ENCODE data around the gene CYP2W1. TPM values are rescaled to one million over a fixed set of nuclear protein-coding genes. Genes with fewer than 3 reads are reported as not detected.
A peak's percentile ranks its signal among the peaks of the same experiment; 100 is the strongest.

The CYP2W1 gene
- total and polyA plus RNA-seq, 10 of the 15 experiments (the other 5 are each of a cell fraction or from before 2014, with no cell fraction given): not detected

DNA sequence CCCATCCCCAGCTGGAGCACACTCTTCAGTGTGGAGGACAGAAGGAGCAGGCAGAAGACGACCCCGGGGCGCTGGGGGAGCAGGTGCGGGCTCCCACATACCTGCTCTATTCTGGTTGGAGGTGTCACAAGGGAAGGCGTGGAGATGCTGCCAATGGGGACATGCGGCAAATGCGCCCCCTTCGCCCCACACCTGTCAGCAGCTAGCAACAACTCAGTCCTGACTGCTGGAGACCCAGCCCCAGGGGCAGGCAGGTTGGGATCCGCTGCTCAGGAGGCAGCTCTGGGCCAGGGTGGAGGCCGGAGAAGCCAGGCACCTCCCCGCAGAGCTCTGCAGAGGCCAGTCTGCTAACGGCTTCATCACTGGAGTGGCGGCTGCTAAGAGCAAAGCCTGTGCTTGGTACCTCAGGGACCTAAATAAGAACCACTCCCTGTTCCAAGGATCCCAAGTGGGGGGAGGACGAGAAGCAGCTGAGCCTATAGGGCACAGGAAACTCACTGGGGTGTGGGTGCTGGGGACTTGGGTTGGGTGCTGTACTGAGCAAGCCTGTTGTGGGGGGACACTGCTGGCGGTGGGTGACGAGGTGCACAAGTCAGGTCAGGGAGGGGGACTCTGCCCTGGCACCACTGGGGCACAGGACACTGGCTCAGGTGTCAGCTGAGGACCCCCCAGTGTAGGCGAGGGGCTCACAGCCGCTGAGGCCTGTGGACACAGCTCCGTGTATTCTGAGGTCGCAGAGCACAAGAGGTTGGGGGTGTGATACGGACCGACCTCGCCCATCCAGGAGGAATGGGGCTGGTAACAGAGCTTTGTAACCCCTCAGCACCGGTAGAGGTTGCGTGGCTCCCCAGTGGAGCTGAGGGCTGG is 42.1 kb downstream of the CYP2W1 start:
- no peaks in the 10 kb centered on the region for H4K20me1 ChIP-seq (ENCODE audit: control insufficient read depth, insufficient read depth)
- CTCF ChIA-PET: interaction anchor here (0.6 to 6.7 kb wide), 11 partner anchors 20 to 152 kb away, joined by 3 to 85 read pairs (median 4); partner anchors contain the start of genes GPER1 and GPR146
- intact Hi-C loops (cut with micrococcal nuclease; ENCODE audit: unreplicated experiment): loop anchor here (1.0 kb wide), 2 partner anchors 32 to 37 kb away; no protein-coding TSS in a partner anchor
- TF ChIP-seq MTA3 (IDR thresholded peaks at IDR 0.05; ENCODE audit: borderline replicate concordance, low read length) (no peak), POLR2AphosphoS5 (IDR thresholded peaks at IDR 0.05; ENCODE audit: low read length) (peak; percentile 42; the same call in 1 of the 2 replicates), HDAC2 (IDR thresholded peaks at IDR 0.05) (no peak), EZH2 (IDR thresholded peaks at IDR 0.05; ENCODE audit: borderline replicate concordance, control insufficient read depth, low read depth, low read length) (no peak), SUPT20H (IDR thresholded peaks at IDR 0.05; ENCODE audit: borderline replicate concordance, control insufficient read depth, low read depth, low read length) (no peak), NFYA (IDR thresholded peaks at IDR 0.05; ENCODE audit: borderline replicate concordance, low read depth, low read length) (no peak), PML (IDR thresholded peaks at IDR 0.05; ENCODE audit: low read length) (no peak), KAT2A (conservative IDR thresholded peaks at IDR 0.05; ENCODE audit: control insufficient read depth, low read depth, low read length) (no peak), YY1 (IDR thresholded peaks at IDR 0.05; ENCODE audit: low read depth, low read length) (no peak), PAX5 (IDR thresholded peaks at IDR 0.05; ENCODE audit: borderline replicate concordance, low read depth, low read length) (0 out of 2 replicates have a peak, but pooled peaks have one; percentile 11)
- TF ChIP-seq, protein P1, sequence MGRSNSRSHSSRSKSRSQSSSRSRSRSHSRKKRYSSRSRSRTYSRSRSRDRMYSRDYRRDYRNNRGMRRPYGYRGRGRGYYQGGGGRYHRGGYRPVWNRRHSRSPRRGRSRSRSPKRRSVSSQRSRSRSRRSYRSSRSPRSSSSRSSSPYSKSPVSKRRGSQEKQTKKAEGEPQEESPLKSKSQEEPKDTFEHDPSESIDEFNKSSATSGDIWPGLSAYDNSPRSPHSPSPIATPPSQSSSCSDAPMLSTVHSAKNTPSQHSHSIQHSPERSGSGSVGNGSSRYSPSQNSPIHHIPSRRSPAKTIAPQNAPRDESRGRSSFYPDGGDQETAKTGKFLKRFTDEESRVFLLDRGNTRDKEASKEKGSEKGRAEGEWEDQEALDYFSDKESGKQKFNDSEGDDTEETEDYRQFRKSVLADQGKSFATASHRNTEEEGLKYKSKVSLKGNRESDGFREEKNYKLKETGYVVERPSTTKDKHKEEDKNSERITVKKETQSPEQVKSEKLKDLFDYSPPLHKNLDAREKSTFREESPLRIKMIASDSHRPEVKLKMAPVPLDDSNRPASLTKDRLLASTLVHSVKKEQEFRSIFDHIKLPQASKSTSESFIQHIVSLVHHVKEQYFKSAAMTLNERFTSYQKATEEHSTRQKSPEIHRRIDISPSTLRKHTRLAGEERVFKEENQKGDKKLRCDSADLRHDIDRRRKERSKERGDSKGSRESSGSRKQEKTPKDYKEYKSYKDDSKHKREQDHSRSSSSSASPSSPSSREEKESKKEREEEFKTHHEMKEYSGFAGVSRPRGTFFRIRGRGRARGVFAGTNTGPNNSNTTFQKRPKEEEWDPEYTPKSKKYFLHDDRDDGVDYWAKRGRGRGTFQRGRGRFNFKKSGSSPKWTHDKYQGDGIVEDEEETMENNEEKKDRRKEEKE (IDR thresholded peaks at IDR 0.05): no peak
- TF ChIP-seq, protein P2, sequence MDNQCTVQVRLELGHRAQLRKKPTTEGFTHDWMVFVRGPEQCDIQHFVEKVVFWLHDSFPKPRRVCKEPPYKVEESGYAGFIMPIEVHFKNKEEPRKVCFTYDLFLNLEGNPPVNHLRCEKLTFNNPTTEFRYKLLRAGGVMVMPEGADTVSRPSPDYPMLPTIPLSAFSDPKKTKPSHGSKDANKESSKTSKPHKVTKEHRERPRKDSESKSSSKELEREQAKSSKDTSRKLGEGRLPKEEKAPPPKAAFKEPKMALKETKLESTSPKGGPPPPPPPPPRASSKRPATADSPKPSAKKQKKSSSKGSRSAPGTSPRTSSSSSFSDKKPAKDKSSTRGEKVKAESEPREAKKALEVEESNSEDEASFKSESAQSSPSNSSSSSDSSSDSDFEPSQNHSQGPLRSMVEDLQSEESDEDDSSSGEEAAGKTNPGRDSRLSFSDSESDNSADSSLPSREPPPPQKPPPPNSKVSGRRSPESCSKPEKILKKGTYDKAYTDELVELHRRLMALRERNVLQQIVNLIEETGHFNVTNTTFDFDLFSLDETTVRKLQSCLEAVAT (IDR thresholded peaks at IDR 0.05): peak; percentile 1; the same call in 1 of the 2 replicates
- TF ChIP-seq, protein P3, sequence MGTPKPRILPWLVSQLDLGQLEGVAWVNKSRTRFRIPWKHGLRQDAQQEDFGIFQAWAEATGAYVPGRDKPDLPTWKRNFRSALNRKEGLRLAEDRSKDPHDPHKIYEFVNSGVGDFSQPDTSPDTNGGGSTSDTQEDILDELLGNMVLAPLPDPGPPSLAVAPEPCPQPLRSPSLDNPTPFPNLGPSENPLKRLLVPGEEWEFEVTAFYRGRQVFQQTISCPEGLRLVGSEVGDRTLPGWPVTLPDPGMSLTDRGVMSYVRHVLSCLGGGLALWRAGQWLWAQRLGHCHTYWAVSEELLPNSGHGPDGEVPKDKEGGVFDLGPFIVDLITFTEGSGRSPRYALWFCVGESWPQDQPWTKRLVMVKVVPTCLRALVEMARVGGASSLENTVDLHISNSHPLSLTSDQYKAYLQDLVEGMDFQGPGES (IDR thresholded peaks at IDR 0.05): no peak
- TF ChIP-seq, protein P4, sequence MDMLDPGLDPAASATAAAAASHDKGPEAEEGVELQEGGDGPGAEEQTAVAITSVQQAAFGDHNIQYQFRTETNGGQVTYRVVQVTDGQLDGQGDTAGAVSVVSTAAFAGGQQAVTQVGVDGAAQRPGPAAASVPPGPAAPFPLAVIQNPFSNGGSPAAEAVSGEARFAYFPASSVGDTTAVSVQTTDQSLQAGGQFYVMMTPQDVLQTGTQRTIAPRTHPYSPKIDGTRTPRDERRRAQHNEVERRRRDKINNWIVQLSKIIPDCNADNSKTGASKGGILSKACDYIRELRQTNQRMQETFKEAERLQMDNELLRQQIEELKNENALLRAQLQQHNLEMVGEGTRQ (IDR thresholded peaks at IDR 0.05; ENCODE audit: borderline replicate concordance, low read depth, low read length): no peak
- TF ChIP-seq, protein P5, sequence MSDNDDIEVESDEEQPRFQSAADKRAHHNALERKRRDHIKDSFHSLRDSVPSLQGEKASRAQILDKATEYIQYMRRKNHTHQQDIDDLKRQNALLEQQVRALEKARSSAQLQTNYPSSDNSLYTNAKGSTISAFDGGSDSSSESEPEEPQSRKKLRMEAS (IDR thresholded peaks at IDR 0.05; ENCODE audit: low read depth, low read length): no peak

More for the DNA sequence above, 42.1 kb downstream of the CYP2W1 start:
- peak overlapping the region; percentile 99 for H3K4me3 ChIP-seq
- FAIRE-seq (no peak), DNase-seq (ENCODE audit: low read depth, low spot score) (no peak), ATAC-seq (peak; percentile 1)
- H2AFZ ChIP-seq (ENCODE audit: control insufficient read depth, low read depth, low read length): no peak overlapping the region
- H3K4me2 ChIP-seq (ENCODE audit: control insufficient read depth, insufficient read depth): peak overlapping the region; percentile 96
- BruUV-seq (replicated peaks): TSS peak; percentile 90
- peaks cover 90% of the 10 kb centered on the region for H3K79me2 ChIP-seq (ENCODE audit: control insufficient read depth, insufficient read depth, low read length)
- peak overlapping the region; percentile 79 for H3K9ac ChIP-seq (ENCODE audit: control insufficient read depth, insufficient read depth, low read length)
- H3K27me3 ChIP-seq (replicated peaks in 1 of 2; ENCODE audit: control insufficient read depth in 2 of 2, insufficient read depth in 2 of 2, low read length in 1 of 2): no peaks in the 10 kb centered on the region
- RAD21 ChIA-PET (ENCODE audit: unreplicated experiment): interaction anchor here (0.6 to 6.6 kb wide), 11 partner anchors 19 to 102 kb away, joined by 3 to 59 read pairs (median 4); partner anchors contain the start of gene GPR146
- peaks cover 7 to 9% of the 10 kb centered on the region in 2 experiments; a peak in 3 of 4 replicates for H3K36me3 ChIP-seq (ENCODE audit: control insufficient read depth in 2 of 2, insufficient read depth in 2 of 2, low read length in 1 of 2)
- WGBS (ENCODE audit: insufficient coverage, insufficient replicate concordance, low lambda C conversion rate, missing lambda C conversion rate): 73% methylated on average over 25 of the region's 25 CpGs
- peaks cover 45% of the 10 kb centered on the region for H3K4me1 ChIP-seq (ENCODE audit: control insufficient read depth, insufficient read depth, low read length)
- in situ Hi-C loops (cut with MboI): loop anchor here (5.0 kb wide), 1 partner anchor 37 kb away; no protein-coding TSS in a partner anchor
- POLR2A ChIA-PET: interaction anchor here (0.5 to 5.3 kb wide), 18 partner anchors 10 to 146 kb away, joined by 3 to 40 read pairs (median 4); partner anchors contain the start of genes GPR146 and ZFAND2A
- SMC1A ChIA-PET (ENCODE audit: uncharacterized antibody, unreplicated experiment): interaction anchor here (0.6 to 9.0 kb wide), 13 partner anchors 19 to 192 kb away, joined by 3 to 71 read pairs (median 7); partner anchors contain the start of gene GPR146
- peaks cover 11% of the 10 kb centered on the region; the same call in 2 of the 3 replicates for H3K9me3 ChIP-seq (replicated peaks; ENCODE audit: control insufficient read depth, insufficient read depth, low read length)
- H3K27ac ChIP-seq (ENCODE audit: control insufficient read depth, insufficient read depth): peak overlapping the region; percentile 95
